CD14-positive monocyte (primary cell): Measurements from ENCODE around the gene ARL5C. TPM values are rescaled to one million over a fixed set of nuclear protein-coding genes. Genes with fewer than 3 reads are reported as not detected.

Experiments used
- DNase-seq, 3 donors: peaks; one replicate each; pipeline ENCODE4 v3.0.0-alpha.2; 2011 to 2022
- H2AFZ ChIP-seq: 2 replicates; pipeline ENCODE4 v1.6.0; 2012; ENCODE audit warnings: mild to moderate bottlenecking, low read depth, low read length, inconsistent platforms; ENCODE audit not compliant: insufficient read depth, poor library complexity, severe bottlenecking
- H3K27ac ChIP-seq, 2 donors: 1 replicate in 1 of 2; 2 replicates in 1 of 2; pipeline ENCODE4 v1.5.1; 2012 to 2013; ENCODE audit warnings: low read length in 2 of 2, control low read depth in 1 of 2, inconsistent platforms in 1 of 2, low read depth in 1 of 2, mild to moderate bottlenecking in 1 of 2
- H3K27me3 ChIP-seq, 2 donors: one replicate each; pipeline versions ENCODE4 v1.6.0 to v1.6.1; 2011 to 2013; ENCODE audit warnings: low read length in 2 of 2; ENCODE audit not compliant: control insufficient read depth in 2 of 2, insufficient read depth in 2 of 2
- H3K36me3 ChIP-seq, 2 donors: replicated peaks in 1 of 2; 1 replicate in 1 of 2; 2 replicates in 1 of 2; pipeline versions ENCODE4 v1.5.1 to v1.6.1; 2012 to 2013; ENCODE audit warnings: low read length in 2 of 2, control low read depth in 1 of 2, inconsistent platforms in 1 of 2, mild to moderate bottlenecking in 1 of 2; ENCODE audit not compliant: insufficient read depth in 2 of 2, control insufficient read depth in 1 of 2
- H3K4me1 ChIP-seq, 2 donors: 1 replicate in 1 of 2; 2 replicates in 1 of 2; pipeline versions ENCODE4 v1.5.1 to v1.6.1; 2012 to 2013; ENCODE audit warnings: low read length in 2 of 2, control low read depth in 1 of 2, inconsistent platforms in 1 of 2, mild to moderate bottlenecking in 1 of 2, moderate library complexity in 1 of 2; ENCODE audit not compliant: insufficient read depth in 2 of 2, control insufficient read depth in 1 of 2
- H3K4me2 ChIP-seq: replicated peaks from 2 replicates; pipeline ENCODE3; 2012; ENCODE audit warnings: low read length, moderate library complexity, mild to moderate bottlenecking; ENCODE audit not compliant: poor library complexity, severe bottlenecking; ENCODE audit errors: extremely low read depth
- H3K4me3 ChIP-seq, 3 experiments: fragments of 200-600 bp in 1 of 3; sonication (generic) in 1 of 3; replicated peaks in 1 of 3; 1 replicate in 2 of 3; 2 replicates in 1 of 3; pipeline ENCODE4 v1.5.1; 2011 to 2013; ENCODE audit warnings: low read length in 3 of 3, mild to moderate bottlenecking in 3 of 3, control low read depth in 2 of 3, low read depth in 2 of 3, inconsistent platforms in 1 of 3, moderate library complexity in 1 of 3
- H3K79me2 ChIP-seq: 2 replicates; pipeline ENCODE4 v1.6.0; 2012; ENCODE audit warnings: mild to moderate bottlenecking, control low read depth, inconsistent platforms, low read length, moderate library complexity; ENCODE audit not compliant: insufficient read depth
- H3K9ac ChIP-seq: 2 replicates; pipeline ENCODE4 v1.6.0; 2017; ENCODE audit warnings: low read length, mild to moderate bottlenecking; ENCODE audit not compliant: insufficient read depth, poor library complexity, severe bottlenecking
- H3K9me3 ChIP-seq, 2 donors: replicated peaks in 1 of 2; 1 replicate in 1 of 2; 2 replicates in 1 of 2; pipeline versions ENCODE4 v1.5.1 to v1.6.1; 2012 to 2013; ENCODE audit warnings: low read length in 2 of 2, control low read depth in 1 of 2; ENCODE audit not compliant: control insufficient read depth in 1 of 2, insufficient read depth in 1 of 2
- H4K20me1 ChIP-seq: 2 replicates; pipeline ENCODE4 v1.6.0; 2012; ENCODE audit warnings: mild to moderate bottlenecking, low read length, control low read depth, moderate library complexity; ENCODE audit not compliant: insufficient read depth
- H3K27ac Mint-ChIP-seq, 7 donors: one replicate each; pipeline ENCODE4 v1.8.0; 2020; ENCODE audit warnings: mild to moderate bottlenecking in 7 of 7, mixed read lengths in 7 of 7, moderate library complexity in 6 of 7, inconsistent platforms in 2 of 7
- H3K27me3 Mint-ChIP-seq, 3 donors: one replicate each; pipeline ENCODE4 v1.8.0; 2021 to 2022; ENCODE audit warnings: low read depth in 3 of 3, mild to moderate bottlenecking in 3 of 3, mixed read lengths in 3 of 3, moderate library complexity in 3 of 3, inconsistent platforms in 1 of 3
- H3K36me3 Mint-ChIP-seq, 2 donors: one replicate each; pipeline ENCODE4 v1.8.0; 2020; ENCODE audit warnings: mixed read lengths in 2 of 2, inconsistent platforms in 1 of 2, mild to moderate bottlenecking in 1 of 2
- H3K4me1 Mint-ChIP-seq: one replicate; pipeline ENCODE4 v1.8.0; 2020; ENCODE audit warnings: mild to moderate bottlenecking, mixed read lengths
- H3K4me3 Mint-ChIP-seq, 2 donors: one replicate each; pipeline ENCODE4 v1.8.0; 2020; ENCODE audit warnings: mild to moderate bottlenecking in 2 of 2, mixed read lengths in 2 of 2, moderate library complexity in 1 of 2
- H3K9me3 Mint-ChIP-seq, 7 donors: one replicate each; pipeline ENCODE4 v1.8.0; 2020 to 2022; ENCODE audit warnings: mixed read lengths in 7 of 7, mild to moderate bottlenecking in 6 of 7, moderate library complexity in 6 of 7, inconsistent platforms in 2 of 7
- WGBS: methylation state at CpG from one replicate; pipeline ENCODE4 v1.1.5; 2013; ENCODE audit warnings: missing lambda C conversion rate; ENCODE audit not compliant: insufficient coverage; 5-methylcytosine and 5-hydroxymethylcytosine counted together
- intact Hi-C, 2 donors: fragments of 100-400 bp; cut with micrococcal nuclease; formaldehyde crosslinking; loops; one replicate each; pipeline versions ENCODE4 v1.15.0 to v1.15.1; 2023
- polyA plus RNA-seq, 3 donors: library from polyadenylated mRNA; depleted of rRNA in 1 of 3; unstranded in 2 of 3; stranded (reverse) in 1 of 3; fragments of 300-500 nt in 2 of 3; fragments of >200 nt in 1 of 3; fragmentation: Illumina TruSeq in 2 of 3; gene quantifications; 1 replicate in 2 of 3; 2 replicates in 1 of 3; pipeline ENCODE4 v1.2.3, GENCODE V29; 2012 to 2021
- TF ChIP-seq, protein P1 (sequence below): fragments of 200-600 bp; IDR thresholded peaks from one replicate; pipeline ENCODE4 v1.8.0; 2022; ENCODE audit warnings: antibody characterized with exemption, mild to moderate bottlenecking

Gene ARL5C
- polyA plus RNA-seq, 3 donors: 0.04 TPM; not detected in 2

DNA sequence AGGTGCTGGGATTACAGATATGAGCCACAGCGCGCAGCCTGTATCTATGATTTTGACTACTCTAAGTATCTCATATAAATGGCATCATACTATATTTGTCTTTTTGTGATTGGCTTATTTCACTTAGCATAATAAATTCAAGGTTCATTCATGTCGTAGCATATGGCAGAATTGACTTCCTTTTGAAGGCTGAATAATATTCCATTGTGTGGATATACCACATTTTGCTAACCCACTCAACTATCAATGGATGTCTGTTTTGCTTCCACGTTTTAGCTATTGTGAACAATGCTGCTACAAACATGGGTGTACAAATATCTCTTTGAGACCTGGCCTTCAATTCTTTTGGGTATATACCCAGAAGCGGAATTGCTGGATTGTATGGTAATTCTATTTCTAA, 24.7 kb downstream of the ARL5C start:
- intact Hi-C loops: no loop called here
- no peak overlapping the region for H3K27ac Mint-ChIP-seq
- no peaks in the 10 kb centered on the region for H3K9me3 ChIP-seq
- H3K27me3 ChIP-seq: peaks cover 0 to 3% of the 10 kb centered on the region in 2 donors
- no peak overlapping the region for H3K4me3 Mint-ChIP-seq
- H2AFZ ChIP-seq: no peak overlapping the region
- WGBS: 83% methylated on average over 1 of the region's 5 CpGs
- no peaks in the 10 kb centered on the region for H3K79me2 ChIP-seq
- peaks cover 4 to 12% (median 6%) of the 10 kb centered on the region in 3 donors for H3K27me3 Mint-ChIP-seq
- H3K27ac ChIP-seq: no peak overlapping the region
- no peaks in the 10 kb centered on the region for H3K4me1 Mint-ChIP-seq
- no peak for DNase-seq
- no peaks in the 10 kb centered on the region for H4K20me1 ChIP-seq
- H3K4me3 ChIP-seq: no peak overlapping the region
- TF ChIP-seq, protein P1, sequence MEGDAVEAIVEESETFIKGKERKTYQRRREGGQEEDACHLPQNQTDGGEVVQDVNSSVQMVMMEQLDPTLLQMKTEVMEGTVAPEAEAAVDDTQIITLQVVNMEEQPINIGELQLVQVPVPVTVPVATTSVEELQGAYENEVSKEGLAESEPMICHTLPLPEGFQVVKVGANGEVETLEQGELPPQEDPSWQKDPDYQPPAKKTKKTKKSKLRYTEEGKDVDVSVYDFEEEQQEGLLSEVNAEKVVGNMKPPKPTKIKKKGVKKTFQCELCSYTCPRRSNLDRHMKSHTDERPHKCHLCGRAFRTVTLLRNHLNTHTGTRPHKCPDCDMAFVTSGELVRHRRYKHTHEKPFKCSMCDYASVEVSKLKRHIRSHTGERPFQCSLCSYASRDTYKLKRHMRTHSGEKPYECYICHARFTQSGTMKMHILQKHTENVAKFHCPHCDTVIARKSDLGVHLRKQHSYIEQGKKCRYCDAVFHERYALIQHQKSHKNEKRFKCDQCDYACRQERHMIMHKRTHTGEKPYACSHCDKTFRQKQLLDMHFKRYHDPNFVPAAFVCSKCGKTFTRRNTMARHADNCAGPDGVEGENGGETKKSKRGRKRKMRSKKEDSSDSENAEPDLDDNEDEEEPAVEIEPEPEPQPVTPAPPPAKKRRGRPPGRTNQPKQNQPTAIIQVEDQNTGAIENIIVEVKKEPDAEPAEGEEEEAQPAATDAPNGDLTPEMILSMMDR: no peak
- no peak overlapping the region for H3K9ac ChIP-seq
- H3K36me3 ChIP-seq: no peaks in the 10 kb centered on the region
- no peaks in the 10 kb centered on the region for H3K4me1 ChIP-seq
- H3K4me2 ChIP-seq: no peak overlapping the region
- no peaks in the 10 kb centered on the region for H3K9me3 Mint-ChIP-seq
- no peaks in the 10 kb centered on the region for H3K36me3 Mint-ChIP-seq

DNA sequence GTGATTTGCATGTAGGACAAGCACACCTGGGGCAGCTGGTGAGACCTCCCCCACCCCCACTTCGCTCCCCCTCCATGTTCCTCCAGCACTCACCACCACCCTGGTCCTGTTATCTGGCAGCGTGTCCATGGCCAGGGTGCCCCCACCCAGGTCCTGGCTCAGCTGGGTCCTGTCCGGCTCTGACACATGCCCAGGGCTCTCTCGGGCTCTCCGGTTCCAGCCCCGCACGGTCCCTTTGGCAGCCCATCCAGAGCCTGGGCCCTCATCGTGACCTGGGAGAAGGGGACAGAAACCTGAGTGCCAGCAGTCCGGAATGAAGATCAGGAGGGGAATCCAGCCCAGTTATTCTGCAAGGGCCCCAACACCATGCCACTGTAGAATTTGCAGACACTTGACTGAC, 26.4 kb downstream of the ARL5C start:
- Mint-ChIP-seq H3K4me3 (no peak overlapping the region), H3K4me1 (no peaks in the 10 kb centered on the region), H3K27ac (no peak overlapping the region), H3K27me3 (peaks cover 2 to 12% (median 10%) of the 10 kb centered on the region in 3 donors), H3K36me3 (no peaks in the 10 kb centered on the region), H3K9me3 (no peaks in the 10 kb centered on the region)
- WGBS: 99% methylated on average over 8 of the region's 9 CpGs
- Histone ChIP-seq H4K20me1 (no peaks in the 10 kb centered on the region), H2AFZ (no peak overlapping the region), H3K4me1 (no peaks in the 10 kb centered on the region), H3K9ac (no peak overlapping the region), H3K27me3 (no peaks in the 10 kb centered on the region), H3K36me3 (no peaks in the 10 kb centered on the region), H3K4me2 (no peak overlapping the region), H3K79me2 (no peaks in the 10 kb centered on the region), H3K9me3 (no peaks in the 10 kb centered on the region), H3K4me3 (no peak overlapping the region), H3K27ac (no peak overlapping the region)
- TF ChIP-seq, protein P1: no peak
- intact Hi-C loops: no loop called here
- DNase-seq: no peak
